Muscle of leg (tissue), 11 donors: ENCODE data around the gene MTHFS. TPM values are rescaled to one million over a fixed set of nuclear protein-coding genes. Genes with fewer than 3 reads are reported as not detected.
A peak's percentile ranks its signal among the peaks of the same experiment; 100 is the strongest.

Experiments used
- DNase-seq: peaks from one replicate; pipeline ENCODE4 v3.0.0; 2013
- H3K27ac ChIP-seq: one replicate; pipeline ENCODE4 v1.5.1; 2013; ENCODE audit warnings: mild to moderate bottlenecking, low read length, control low read depth
- H3K27me3 ChIP-seq: one replicate; pipeline ENCODE4 v1.6.1; 2013; ENCODE audit warnings: low read length; ENCODE audit not compliant: control insufficient read depth, insufficient read depth
- H3K36me3 ChIP-seq: one replicate; pipeline ENCODE4 v1.6.1; 2013; ENCODE audit warnings: low read length; ENCODE audit not compliant: control insufficient read depth, insufficient read depth
- H3K4me1 ChIP-seq: one replicate; pipeline ENCODE4 v1.6.1; 2013; ENCODE audit warnings: low read length; ENCODE audit not compliant: control insufficient read depth, insufficient read depth
- H3K4me3 ChIP-seq: one replicate; pipeline ENCODE4 v1.5.1; 2013; ENCODE audit warnings: low read length, control low read depth
- H3K9me3 ChIP-seq: replicated peaks from 2 replicates; pipeline ENCODE4 v1.6.1; 2013; ENCODE audit warnings: low read depth, low read length; ENCODE audit not compliant: control insufficient read depth
- whole genome bisulfite sequencing: methylation state at CpG from one replicate; pipeline ENCODE4 v1.1.5; 2013; ENCODE audit warnings: missing lambda C conversion rate; ENCODE audit not compliant: insufficient coverage; 5-methylcytosine and 5-hydroxymethylcytosine counted together
- polyA plus RNA-seq, 8 donors: library from polyadenylated mRNA; unstranded; fragments of 120-200 nt; gene quantifications; one replicate each; pipeline versions ENCODE4 v1.2.1 to v1.2.3, GENCODE V29; 2013; ENCODE audit warnings: inconsistent platforms in 1 of 8, low replicate concordance in 1 of 8; ENCODE audit not compliant: insufficient read length in 8 of 8, insufficient read depth in 1 of 8
- total RNA-seq: library from RNA; stranded (reverse); fragments of 120-200 nt; gene quantifications from one replicate; pipeline ENCODE4 v1.2.4, GENCODE V29; 2013

Gene MTHFS
- total and polyA plus RNA-seq, 9 donors: 12.4 to 22.0 (median 19.1) TPM

- no peaks in the 10 kb centered on the region for H3K4me1 ChIP-seq
- H3K4me3 ChIP-seq: no peak overlapping the region
- H3K27ac ChIP-seq: no peak overlapping the region
- H3K27me3 ChIP-seq: no peaks in the 10 kb centered on the region
- WGBS: 100% methylated on average over 1 of the region's 3 CpGs
- no peak for DNase-seq
- peaks cover 16% of the 10 kb centered on the region for H3K36me3 ChIP-seq
- H3K9me3 ChIP-seq: peaks cover 22% of the 10 kb centered on the region
Measured at GRCh38 chr15:79881668-79882067, 15.1 kb downstream of the MTHFS start.

DNA sequence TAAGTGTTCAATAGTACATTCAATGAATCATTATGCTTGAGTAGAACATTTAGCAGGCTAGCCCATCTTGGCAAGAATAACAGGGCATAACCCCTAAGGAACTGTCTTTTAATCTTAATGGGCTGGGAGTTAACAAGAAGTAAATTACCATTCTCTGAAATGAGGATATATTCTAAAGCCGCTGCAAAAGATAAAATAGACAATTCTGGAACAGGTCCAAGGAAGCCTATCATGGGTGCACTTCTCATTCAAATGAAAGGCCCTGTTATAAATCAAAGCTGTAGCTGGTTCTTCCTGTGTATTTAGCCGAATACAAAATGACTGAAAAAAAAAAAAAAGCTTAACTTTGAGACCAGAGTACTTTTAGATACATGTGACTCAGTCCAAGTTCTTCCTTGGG is 15.6 kb downstream of the MTHFS start:
- no peak overlapping the region for H3K27ac ChIP-seq
- no peaks in the 10 kb centered on the region for H3K4me1 ChIP-seq
- H3K36me3 ChIP-seq: peaks cover 16% of the 10 kb centered on the region
- H3K27me3 ChIP-seq: no peaks in the 10 kb centered on the region
- DNase-seq: no peak
- WGBS: no CpG with 5 or more reads among the region's 2 CpGs
- H3K9me3 ChIP-seq: peaks cover 22% of the 10 kb centered on the region
- no peak overlapping the region for H3K4me3 ChIP-seq

DNA sequence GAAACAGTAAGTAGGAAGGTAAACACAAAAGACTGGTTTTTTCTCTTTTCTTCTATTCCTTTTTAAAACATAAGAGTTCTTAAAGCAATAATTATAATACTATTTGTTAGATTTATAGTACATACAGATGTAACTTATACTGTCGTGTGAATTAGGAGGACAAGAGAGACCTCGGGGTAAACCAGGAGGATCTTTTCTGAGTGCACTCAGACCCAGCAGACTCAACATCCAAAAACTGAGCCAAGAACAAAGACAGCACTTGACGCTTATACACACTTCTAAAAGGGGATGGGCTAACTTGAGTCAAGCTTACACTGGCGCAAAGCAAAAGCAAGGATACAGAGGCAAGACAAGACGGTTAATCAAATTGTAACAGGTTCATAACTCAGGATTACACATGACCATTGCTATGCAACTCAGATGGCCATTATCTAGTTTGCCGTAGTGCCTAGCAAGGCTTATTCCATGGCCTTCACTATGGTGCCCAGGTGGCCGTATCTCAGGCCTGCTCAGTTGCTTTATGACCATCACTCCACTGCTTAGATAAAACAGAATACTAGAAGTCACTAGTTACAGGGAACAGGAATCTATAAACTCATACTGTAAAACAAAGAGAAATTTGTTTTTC is 18.6 kb downstream of the MTHFS start:
- peaks cover 34% of the 10 kb centered on the region for H3K9me3 ChIP-seq
- no peak overlapping the region for H3K4me3 ChIP-seq
- no peak for DNase-seq
- no peak overlapping the region for H3K27ac ChIP-seq
- no peaks in the 10 kb centered on the region for H3K4me1 ChIP-seq
- H3K36me3 ChIP-seq: peaks cover 9% of the 10 kb centered on the region
- WGBS: 100% methylated on average over 4 of the region's 7 CpGs
- no peaks in the 10 kb centered on the region for H3K27me3 ChIP-seq

DNA sequence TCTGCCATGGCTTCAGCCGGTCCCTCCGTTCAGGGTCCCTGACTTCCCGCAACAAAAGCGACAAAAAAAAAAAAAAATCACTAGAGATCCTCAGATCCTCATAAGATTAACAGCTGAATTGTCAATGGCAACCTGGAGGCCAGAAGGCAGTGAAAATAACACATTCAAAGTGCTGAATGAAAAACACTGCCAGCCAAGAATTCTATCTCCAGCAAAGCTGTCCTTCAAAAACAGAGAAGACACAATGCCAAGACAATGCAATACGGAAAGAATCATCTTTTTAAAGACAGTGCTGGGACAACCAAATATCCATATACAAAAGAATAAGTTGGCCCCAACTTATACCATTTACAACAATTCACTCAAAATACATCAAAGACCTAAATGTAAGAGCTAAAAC is 21.6 kb downstream of the MTHFS start:
- Histone ChIP-seq H3K4me3 (no peak overlapping the region), H3K36me3 (peaks cover 8% of the 10 kb centered on the region), H3K27ac (no peak overlapping the region), H3K4me1 (no peaks in the 10 kb centered on the region), H3K9me3 (peaks cover 34% of the 10 kb centered on the region), H3K27me3 (no peaks in the 10 kb centered on the region)
- WGBS: no CpG with 5 or more reads among the region's 5 CpGs
- DNase-seq: no peak

GRCh38 chr15:79874242-79874641 is 22.6 kb downstream of the MTHFS start:
- Histone ChIP-seq H3K4me1 (no peaks in the 10 kb centered on the region), H3K4me3 (no peak overlapping the region), H3K27me3 (no peaks in the 10 kb centered on the region), H3K27ac (no peak overlapping the region), H3K36me3 (peaks cover 8% of the 10 kb centered on the region), H3K9me3 (peaks cover 31% of the 10 kb centered on the region)
- no peak for DNase-seq

- peak; percentile 4 for DNase-seq
- Histone ChIP-seq H3K27me3 (no peaks in the 10 kb centered on the region), H3K9me3 (peaks cover 17% of the 10 kb centered on the region), H3K27ac (no peak overlapping the region), H3K4me1 (no peaks in the 10 kb centered on the region), H3K4me3 (no peak overlapping the region), H3K36me3 (peaks cover 8% of the 10 kb centered on the region)
- WGBS: 90% methylated on average over 6 of the region's 8 CpGs
Measured at GRCh38 chr15:79872358-79873017, 24.3 kb downstream of the MTHFS start.

GRCh38 chr15:79868554-79868953 is 28.3 kb downstream of the MTHFS start:
- DNase-seq: no peak
- peaks cover 10% of the 10 kb centered on the region for H3K36me3 ChIP-seq
- 100% methylated on average over 1 of the region's 2 CpGs for WGBS

DNA sequence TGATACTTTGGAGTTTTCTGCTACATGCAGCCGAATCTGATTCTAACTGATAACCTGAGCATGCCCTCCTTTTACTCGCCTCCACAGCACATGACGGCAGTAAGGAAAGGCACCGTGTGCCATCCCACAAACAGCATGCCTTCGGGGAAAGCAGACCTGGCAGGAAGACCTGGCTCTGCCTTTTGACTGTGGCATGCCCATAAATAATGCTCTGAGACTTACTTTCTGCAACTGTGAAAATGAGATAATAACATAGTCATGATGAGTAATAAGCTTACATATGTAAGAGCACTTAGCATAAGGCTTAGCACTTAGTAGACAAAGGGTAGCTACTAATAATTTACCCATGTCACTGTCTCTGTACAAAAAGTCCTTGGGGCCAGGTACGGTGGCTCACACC is 32.9 kb downstream of the MTHFS start:
- Histone ChIP-seq H3K4me1 (no peaks in the 10 kb centered on the region), H3K4me3 (no peak overlapping the region), H3K9me3 (no peaks in the 10 kb centered on the region), H3K27ac (no peak overlapping the region), H3K36me3 (peaks cover 2% of the 10 kb centered on the region), H3K27me3 (no peaks in the 10 kb centered on the region)
- DNase-seq: no peak
- WGBS: 100% methylated on average over 4 of the region's 6 CpGs

More at GRCh38 chr15:79868554-79868953, 28.3 kb downstream of the MTHFS start:
- Histone ChIP-seq H3K4me3 (no peak overlapping the region), H3K9me3 (peaks cover 3% of the 10 kb centered on the region), H3K4me1 (no peaks in the 10 kb centered on the region), H3K27me3 (no peaks in the 10 kb centered on the region), H3K27ac (no peak overlapping the region)

DNA sequence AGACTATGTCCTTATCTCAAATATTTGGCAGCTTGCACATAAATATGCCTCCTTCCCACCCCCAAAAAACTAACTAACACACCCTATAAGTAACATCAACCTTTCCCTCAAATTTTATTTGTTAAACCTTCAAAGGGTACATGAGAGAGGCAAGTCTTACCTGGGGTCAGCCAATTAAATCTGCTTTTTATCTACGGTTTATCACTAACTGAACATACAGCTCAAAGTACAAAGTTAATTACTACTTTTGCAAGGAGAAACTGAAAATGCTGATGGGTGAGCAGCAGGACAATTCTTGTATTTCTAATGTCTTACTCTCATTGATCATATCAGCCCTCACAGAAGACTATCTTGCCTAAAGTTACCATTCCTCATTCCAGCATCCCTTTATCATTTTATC is 34.6 kb downstream of the MTHFS start:
- no peaks in the 10 kb centered on the region for H3K27me3 ChIP-seq
- DNase-seq: no peak
- peaks cover 2% of the 10 kb centered on the region for H3K36me3 ChIP-seq
- H3K27ac ChIP-seq: no peak overlapping the region
- no peaks in the 10 kb centered on the region for H3K9me3 ChIP-seq
- no peaks in the 10 kb centered on the region for H3K4me1 ChIP-seq
- no peak overlapping the region for H3K4me3 ChIP-seq
- WGBS: no CpG with 5 or more reads among the region's 1 CpG

GRCh38 chr15:79860661-79861060 is 36.2 kb downstream of the MTHFS start:
- no peaks in the 10 kb centered on the region for H3K9me3 ChIP-seq
- no peak overlapping the region for H3K4me3 ChIP-seq
- H3K27me3 ChIP-seq: no peaks in the 10 kb centered on the region
- no peaks in the 10 kb centered on the region for H3K4me1 ChIP-seq
- WGBS: no CpG with 5 or more reads among the region's 2 CpGs
- no peak for DNase-seq
- H3K36me3 ChIP-seq: peaks cover 2% of the 10 kb centered on the region
- no peak overlapping the region for H3K27ac ChIP-seq
